HG03108 (cell line): Measurements from ENCODE around the gene MARCHF3.
"Not testable (repeated sequence)": the region's sequence is repeated elsewhere in the genome, so short reads cannot be mapped to it uniquely, and the experiment has no call there.

Experiments
- ATAC-seq: cut with Tn5 transposase; IDR thresholded peaks from one replicate; pipeline ENCODE4 v1.9.1; 2021; ENCODE audit warnings: moderate library complexity; ENCODE audit not compliant: unreplicated experiment

The MARCHF3 gene

DNA sequence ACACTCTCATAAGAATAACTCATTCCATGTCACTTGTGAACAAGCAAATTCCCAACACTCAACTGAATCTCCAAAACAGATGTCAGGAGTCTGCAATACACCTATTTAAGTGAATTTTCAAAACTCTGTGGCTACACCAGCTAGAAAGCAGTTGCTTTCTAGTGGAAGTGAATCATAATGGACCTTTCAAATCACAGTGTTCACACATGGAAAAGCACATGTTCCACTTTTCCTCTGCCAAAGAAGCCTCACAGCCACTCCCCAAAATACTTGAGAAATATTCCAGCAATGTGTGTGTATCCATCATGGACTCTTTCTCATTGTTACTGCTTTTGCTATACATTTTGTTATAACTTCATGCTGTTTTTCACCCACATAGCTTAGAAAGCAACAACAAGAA is 17.4 kb downstream of the MARCHF3 start:
- ATAC-seq: no peak

DNA sequence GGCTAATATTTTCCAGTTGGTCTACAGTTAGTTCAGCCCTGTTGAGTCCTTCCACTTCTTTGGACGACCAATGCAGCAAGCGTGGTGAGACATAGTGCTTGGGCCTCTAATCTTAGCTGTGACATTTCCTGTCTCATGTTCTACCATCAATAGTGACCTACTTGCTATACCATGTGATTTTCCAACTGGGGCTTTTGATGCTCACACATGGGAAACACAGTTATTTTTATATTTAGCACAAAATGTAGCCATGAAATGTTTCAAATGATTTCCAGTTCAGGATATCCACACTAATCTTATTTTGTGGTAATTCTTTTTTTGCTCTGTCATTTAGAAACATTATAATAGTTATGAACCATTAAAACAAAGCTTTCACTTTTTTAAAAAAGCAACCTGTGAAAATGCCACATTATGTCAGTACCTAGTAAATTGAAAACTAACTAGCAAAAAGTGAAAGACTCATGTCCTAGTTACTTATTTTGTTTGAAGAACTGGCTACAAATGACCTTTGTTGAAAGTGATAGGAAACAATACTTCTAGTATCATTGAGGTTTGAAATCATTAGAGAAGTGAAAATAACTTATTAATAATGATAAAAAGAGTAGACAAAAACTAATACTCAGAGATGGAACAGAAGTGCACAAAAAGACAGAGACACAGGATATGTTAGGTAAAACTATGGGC is 18.3 kb downstream of the MARCHF3 start:
- peak; percentile 74 for ATAC-seq

DNA sequence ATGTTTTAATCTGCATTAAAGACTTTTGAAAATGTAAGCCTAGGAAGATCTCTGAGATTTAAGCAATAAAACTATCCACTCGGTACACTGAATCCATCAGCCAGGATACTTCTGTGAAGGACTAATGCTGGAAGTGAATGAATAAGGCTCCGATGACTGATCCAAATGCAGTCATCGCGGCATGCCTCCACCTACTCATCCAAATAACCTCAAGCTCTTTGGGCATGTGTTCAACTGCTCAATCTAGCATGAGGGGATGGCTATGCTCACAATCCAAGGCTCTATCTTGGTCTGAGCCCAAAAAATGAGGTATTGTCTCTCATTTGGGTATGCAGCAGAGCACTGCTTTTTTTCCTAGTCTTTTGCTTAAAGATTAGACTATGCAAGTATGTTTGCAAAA is 19.2 kb downstream of the MARCHF3 start:
- no peak for ATAC-seq

- ATAC-seq: no peak
These were observed 20.0 kb downstream of the MARCHF3 start for GRCh38 chr5:127010362-127010761.

DNA sequence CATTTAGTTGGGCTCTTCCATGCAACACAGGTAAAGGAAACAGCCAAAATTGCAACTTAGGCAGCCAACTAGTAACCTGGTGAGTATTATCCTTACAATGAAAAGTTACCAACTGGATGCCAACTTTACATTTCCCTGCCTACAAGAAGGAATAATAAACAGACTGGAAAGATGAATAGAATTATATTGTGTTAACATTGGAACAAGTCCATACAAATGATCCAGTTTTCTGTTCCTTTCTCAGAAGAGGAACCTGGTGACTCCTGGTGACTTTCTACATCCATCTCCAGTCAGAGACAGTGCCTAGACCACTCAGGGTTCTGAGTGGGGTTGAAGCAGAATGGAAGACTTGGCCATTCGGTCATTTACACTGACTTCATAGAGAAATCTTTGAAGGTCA is 20.6 kb downstream of the MARCHF3 start:
- no peak for ATAC-seq

- no peak for ATAC-seq
These were observed 21.9 kb downstream of the MARCHF3 start for GRCh38 chr5:127008300-127008975.

DNA sequence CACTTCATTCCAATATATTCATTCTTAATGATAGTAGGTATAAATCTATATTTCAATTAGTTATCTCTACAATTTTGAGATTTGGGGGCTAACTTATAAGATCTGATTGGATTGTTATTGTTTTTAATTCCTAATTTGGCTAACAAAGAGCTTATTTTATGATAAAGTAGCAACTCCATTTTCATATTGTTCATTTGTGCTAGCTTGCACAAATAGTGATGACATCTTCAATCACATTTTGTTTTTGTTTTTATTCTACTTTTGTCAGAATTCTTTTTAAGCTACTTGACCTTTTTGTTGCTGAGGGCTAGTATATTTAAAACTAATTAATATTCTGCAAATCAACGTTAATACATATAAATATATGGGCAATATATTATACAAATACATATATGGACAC is 22.8 kb downstream of the MARCHF3 start:
- no peak for ATAC-seq

GRCh38 chr5:127006744-127007143 is 23.6 kb downstream of the MARCHF3 start:
- no peak for ATAC-seq

GRCh38 chr5:127005282-127005681 is 25.1 kb downstream of the MARCHF3 start:
- not testable (repeated sequence) for ATAC-seq

DNA sequence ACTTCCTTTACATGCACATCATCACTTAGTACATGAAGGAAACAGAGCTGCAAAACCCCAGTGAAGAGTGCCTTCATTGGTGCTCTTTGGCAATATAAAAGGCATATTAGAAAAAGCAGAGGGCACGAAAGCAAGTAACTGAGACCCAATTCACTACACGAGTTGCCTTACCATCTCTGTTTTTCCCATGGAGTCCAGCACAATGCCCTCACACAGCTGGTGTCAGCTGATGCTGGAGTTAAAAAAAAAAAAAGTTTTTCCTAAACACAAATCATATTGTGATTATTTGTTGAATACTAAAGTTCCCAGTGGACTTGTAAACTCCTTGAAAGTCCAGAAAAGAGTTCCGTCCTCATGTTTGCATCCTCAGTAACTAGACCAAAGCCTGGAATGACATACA is 25.6 kb downstream of the MARCHF3 start:
- no peak for ATAC-seq

- ATAC-seq: no peak
These were observed 26.4 kb downstream of the MARCHF3 start for GRCh38 chr5:127003798-127004495.

DNA sequence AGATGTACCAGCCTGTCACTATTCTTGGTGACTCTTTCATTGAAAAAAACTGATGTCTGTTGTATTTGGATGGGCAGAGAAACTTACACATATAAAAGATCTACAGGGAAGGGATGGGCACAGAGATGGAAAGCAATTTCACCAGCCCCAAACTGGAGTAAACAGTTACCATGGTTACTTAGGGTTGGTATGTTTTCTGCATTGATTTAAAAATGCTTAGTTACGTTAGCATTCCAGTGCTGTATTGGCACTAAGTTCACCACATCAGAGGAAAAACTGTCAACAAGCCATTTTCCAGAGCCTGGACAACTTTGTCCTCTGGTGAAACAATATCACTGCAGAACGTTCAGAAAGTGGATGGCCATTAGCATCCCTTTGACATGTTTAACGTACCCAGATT is 28.0 kb downstream of the MARCHF3 start:
- ATAC-seq: no peak

DNA sequence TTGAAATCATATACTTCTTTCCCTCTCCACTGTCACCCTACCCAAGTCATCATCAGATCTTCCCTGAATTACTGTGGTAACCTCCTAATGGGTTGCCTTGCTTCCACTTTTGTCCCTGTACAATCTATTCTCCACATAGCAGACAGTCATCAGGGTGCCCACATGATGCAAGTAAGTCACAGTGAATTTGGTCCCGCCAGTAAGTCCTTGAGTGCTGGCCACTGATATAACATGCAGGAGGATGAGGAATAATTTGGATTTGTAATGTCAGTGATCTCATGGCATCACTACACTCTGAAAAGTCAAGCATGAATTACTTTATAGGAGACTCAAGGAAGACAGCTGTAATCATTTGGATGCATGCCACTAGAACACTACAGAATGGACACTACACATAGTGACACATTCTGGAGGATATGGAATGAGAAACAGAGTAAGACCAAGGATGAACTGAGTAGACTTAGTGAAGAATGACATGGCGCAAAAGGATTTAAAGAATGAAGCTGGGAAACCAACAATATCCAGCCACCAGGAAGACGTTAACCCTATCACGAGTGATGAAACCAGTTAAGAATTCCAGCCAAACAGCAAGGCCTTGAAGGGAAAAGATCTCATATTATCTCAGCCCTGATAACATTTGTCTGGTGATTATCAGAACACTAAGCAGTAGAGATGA is 28.6 kb downstream of the MARCHF3 start:
- ATAC-seq: no peak

DNA sequence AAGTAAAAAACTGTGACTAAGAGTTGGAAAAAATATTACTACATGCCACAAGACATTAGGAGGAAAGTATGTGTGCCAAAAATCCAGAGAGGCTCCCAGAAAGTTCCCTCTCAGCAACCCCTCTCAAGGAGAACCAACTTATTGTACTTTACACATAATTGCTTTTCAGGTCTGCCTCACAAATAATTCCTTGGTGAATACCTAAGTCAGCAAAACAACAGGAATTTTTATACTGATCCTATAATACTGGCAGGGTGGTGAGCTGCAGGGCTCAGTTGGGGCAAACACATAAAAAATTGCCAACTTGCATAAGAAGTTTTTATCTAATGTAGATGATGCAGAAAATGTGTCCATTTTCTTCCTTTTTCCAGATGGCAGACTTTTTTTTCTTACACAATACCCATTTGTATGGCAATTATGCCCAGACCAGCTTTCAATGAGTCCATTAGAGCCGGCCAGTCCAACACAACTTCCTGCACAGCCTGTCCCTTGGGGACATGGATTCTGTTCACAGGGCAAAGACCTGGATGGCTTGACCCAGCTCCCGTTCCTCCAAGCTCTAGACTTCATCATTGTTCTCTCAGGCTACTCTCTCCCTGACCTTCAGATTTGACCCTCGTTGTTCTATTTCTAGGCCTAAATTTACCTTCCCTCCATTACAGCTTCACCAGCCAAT is 31.3 kb downstream of the MARCHF3 start:
- no peak for ATAC-seq

DNA sequence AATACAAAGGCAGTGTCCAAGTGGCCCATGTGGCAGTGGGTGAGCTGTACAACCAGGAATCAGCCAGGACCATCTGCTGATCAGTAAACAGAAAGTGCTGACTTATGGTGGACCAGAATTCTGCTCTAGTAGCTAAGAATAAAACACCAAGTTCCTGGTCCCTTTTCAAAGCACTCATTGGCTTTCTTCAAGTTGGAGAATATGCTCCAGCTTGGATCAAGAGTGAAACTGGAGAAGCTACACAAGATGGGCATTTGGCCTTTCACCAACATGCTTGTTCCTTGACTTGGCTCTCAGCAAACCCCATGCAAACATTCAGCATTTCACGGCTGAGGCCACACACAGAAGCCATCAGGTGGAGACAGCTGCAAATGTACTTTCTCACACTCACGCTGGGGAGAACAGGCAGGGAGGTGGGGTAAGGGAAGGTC is 32.1 kb downstream of the MARCHF3 start:
- ATAC-seq: peak; percentile 84

GRCh38 chr5:126995689-126996088 is 34.7 kb downstream of the MARCHF3 start:
- ATAC-seq: no peak

DNA sequence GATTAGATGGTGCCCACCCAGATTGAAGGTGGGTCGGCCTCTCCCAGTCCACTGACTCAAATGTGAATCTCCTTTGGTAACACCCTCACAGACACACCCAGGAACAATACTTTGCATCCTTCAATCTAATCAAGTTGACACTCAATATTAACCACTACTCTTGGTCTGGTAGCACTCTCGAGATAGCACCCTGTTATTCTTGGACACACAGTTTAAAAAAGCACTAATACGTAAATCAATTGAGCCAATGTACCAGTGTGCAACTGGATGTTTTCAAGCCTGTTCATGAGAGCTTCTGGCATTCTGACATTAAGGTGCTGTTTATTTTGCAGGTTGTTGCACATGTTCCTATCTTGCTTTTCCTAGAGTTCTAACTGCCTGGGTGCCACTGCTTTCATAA is 35.3 kb downstream of the MARCHF3 start:
- ATAC-seq: no peak

DNA sequence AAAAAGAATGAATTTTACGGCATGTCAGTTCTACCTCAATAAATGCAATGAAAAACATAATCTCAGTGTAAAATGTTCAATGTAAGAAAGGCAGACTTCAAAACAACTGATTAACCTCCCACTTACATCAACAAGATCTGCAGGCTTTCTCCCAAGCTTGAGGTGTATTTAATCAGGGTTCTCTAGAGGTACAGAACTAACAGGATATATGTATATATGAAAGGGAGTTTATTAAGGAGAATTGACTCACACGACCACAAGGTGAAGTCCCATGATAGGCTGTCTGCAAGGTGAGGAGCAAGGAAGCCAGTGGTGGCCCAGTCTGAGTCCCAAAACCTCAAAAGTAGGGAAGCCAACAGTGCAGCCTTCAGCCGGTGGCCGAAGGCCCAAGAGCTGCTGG is 35.9 kb downstream of the MARCHF3 start:
- no peak for ATAC-seq

DNA sequence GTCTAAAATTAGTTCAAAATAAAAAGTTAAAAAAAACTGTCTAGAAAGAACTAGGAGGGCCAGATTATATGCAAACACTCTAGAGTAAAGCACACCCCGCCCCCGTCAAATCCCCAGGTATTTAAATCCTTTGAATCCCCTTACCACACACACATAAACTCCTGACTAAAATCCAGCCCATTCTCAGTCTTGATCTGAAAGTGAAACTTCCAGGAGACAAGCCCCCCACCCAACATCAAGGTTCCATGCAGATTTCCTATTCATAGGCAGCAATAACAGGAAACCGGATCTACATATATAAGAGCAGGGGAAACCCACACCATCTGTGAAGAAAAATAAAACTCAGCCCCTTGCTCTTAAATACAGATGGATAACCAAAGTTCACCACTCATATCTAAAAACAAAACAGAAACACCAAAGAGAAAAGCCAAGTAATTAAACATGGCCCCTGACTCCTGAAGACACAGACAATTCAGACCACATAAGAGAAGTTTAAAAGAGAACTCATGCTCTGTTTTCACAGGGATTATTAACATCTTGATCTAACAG is 42.3 kb downstream of the MARCHF3 start:
- ATAC-seq: peak; percentile 93

GRCh38 chr5:126987271-126987899 is 43.0 kb downstream of the MARCHF3 start:
- ATAC-seq: no peak
